ENCODE measurements around the gene CCDC142. TPM values are rescaled to one million over a fixed set of nuclear protein-coding genes. Genes with fewer than 3 reads are reported as not detected.

The CCDC142 gene
- total and polyA plus RNA-seq, 4 donors: 5.5 to 25.5 (median 13.0) TPM

DNA sequence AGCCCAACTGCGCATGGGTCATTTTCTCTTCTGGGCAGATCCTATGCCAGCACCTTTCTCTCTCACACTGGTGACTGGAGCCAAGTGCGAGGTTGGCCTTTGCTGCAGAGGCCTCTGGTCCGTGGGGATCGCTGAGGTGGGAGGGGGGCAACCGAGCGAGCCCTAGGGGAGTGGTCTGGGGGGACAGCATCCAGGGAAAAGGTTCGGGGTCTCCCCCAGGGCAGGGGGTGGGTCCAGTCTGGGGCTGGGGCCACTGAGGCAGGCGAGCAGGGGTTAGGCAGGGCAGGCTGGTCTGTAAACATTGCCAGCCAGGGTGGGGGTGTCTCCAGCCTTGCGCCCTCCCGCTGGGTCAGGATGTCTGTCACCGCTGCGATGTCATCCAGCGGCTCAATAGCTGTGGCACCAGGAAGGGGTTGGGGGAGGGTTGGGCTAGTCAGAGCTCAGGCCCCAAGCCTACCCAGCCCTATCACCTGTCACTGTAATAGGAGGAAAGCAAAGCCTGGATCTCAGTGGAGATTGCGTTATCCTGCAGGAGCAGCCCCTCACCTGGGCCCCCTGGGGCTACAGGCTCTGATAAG lies 56.5 kb downstream of the CCDC142 start:
- peaks cover 14 to 38% (median 28%) of the 10 kb centered on the region in 4 donors for H3K36me3 ChIP-seq (ENCODE audit: control insufficient read depth in 4 of 4, insufficient read depth in 4 of 4, low read length in 4 of 4)
- TF ChIP-seq, protein P1, sequence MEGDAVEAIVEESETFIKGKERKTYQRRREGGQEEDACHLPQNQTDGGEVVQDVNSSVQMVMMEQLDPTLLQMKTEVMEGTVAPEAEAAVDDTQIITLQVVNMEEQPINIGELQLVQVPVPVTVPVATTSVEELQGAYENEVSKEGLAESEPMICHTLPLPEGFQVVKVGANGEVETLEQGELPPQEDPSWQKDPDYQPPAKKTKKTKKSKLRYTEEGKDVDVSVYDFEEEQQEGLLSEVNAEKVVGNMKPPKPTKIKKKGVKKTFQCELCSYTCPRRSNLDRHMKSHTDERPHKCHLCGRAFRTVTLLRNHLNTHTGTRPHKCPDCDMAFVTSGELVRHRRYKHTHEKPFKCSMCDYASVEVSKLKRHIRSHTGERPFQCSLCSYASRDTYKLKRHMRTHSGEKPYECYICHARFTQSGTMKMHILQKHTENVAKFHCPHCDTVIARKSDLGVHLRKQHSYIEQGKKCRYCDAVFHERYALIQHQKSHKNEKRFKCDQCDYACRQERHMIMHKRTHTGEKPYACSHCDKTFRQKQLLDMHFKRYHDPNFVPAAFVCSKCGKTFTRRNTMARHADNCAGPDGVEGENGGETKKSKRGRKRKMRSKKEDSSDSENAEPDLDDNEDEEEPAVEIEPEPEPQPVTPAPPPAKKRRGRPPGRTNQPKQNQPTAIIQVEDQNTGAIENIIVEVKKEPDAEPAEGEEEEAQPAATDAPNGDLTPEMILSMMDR (IDR thresholded peaks at IDR 0.05; ENCODE audit: control extremely low read depth, extremely low read depth): no peak
- H3K4me1 ChIP-seq (ENCODE audit: control insufficient read depth in 5 of 5, insufficient read depth in 5 of 5, low read length in 5 of 5): peaks cover 0 to 4% (median 0%) of the 10 kb centered on the region in 5 donors
- 85 to 88% methylated on average over 14 of the region's 14 CpGs for WGBS, 2 donors
- no peak overlapping the region for H3K9ac ChIP-seq (ENCODE audit: insufficient read depth in 1 of 2, low read length in 2 of 2)
- H3K9me3 ChIP-seq (ENCODE audit: control insufficient read depth in 4 of 4, insufficient read depth in 3 of 4, low read length in 3 of 4): no peaks in the 10 kb centered on the region
- DNase-seq (no peak), ATAC-seq (ENCODE audit: insufficient read depth, low FRiP score) (no peak)
- H3K4me3 ChIP-seq: no peak overlapping the region
- no peak overlapping the region for H3K27ac ChIP-seq (ENCODE audit: low read depth in 1 of 2, low read length in 1 of 2)
- H3K27me3 ChIP-seq (ENCODE audit: control insufficient read depth in 3 of 3, insufficient read depth in 3 of 3, low read length in 2 of 3): no peaks in the 10 kb centered on the region

DNA sequence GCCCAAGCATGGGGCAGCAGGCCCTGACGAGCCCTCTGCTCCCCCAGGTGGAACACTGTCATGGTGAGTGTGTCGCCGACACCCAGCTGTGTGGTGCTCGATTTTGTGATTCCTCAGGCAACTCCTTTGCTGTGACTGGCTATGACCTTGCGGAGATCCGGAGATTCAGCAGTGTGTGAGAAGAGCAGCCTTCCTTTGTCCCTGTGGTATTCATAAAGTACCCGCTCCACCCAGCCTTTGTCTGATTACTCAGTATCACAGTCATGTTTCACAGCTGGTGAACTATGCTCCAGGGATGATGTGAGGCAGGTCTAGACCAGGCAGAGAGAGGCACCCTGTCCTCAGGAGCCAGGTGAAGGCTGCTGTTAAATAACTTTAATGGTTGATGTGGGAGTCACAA lies 57.3 kb downstream of the CCDC142 start:
- ATAC-seq (ENCODE audit: insufficient read depth, low FRiP score): no peak
- 86 to 88% methylated on average over 7 of the region's 7 CpGs for WGBS, 2 donors

DNA sequence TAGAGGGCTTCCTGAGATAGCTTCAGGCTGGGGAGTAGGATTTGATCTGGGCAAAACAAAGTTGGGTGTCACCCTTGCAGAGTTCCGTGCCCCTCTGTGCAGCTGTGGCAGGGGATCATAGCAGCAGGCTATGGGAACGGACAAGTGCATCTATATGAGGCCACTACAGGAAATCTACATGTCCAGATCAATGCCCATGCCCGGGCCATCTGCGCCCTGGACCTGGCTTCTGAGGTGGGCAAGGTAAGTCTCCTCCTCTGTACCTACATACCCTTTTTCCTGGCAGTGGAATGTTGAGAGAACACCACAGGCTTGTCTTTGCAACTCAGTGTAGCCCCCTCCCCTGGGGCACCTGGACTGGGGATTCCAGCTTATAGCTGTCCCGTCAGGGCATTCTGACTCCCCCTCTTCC lies 57.8 kb downstream of the CCDC142 start:
- Histone ChIP-seq H3K4me1 (ENCODE audit: control insufficient read depth in 5 of 5, insufficient read depth in 5 of 5, low read length in 5 of 5) (peaks cover 0 to 4% (median 0%) of the 10 kb centered on the region in 5 donors), H3K27me3 (ENCODE audit: control insufficient read depth in 3 of 3, insufficient read depth in 3 of 3, low read length in 2 of 3) (no peaks in the 10 kb centered on the region), H3K9me3 (ENCODE audit: control insufficient read depth in 4 of 4, insufficient read depth in 3 of 4, low read length in 3 of 4) (no peaks in the 10 kb centered on the region), H3K9ac (ENCODE audit: insufficient read depth in 1 of 2, low read length in 2 of 2) (no peak overlapping the region), H3K27ac (ENCODE audit: low read depth in 1 of 2, low read length in 1 of 2) (no peak overlapping the region), H3K36me3 (ENCODE audit: control insufficient read depth in 4 of 4, insufficient read depth in 4 of 4, low read length in 4 of 4) (peaks cover 9 to 31% (median 20%) of the 10 kb centered on the region in 4 donors), H3K4me3 (no peak overlapping the region)
- ATAC-seq (ENCODE audit: insufficient read depth, low FRiP score) (no peak), DNase-seq (no peak)
- 85 to 87% methylated on average over 5 of the region's 5 CpGs for WGBS, 2 donors
- TF ChIP-seq, protein P1 (IDR thresholded peaks at IDR 0.05; ENCODE audit: control extremely low read depth, extremely low read depth): no peak

More for the DNA sequence above, 57.3 kb downstream of the CCDC142 start:
- H3K27me3 ChIP-seq (ENCODE audit: control insufficient read depth in 3 of 3, insufficient read depth in 3 of 3, low read length in 2 of 3): no peaks in the 10 kb centered on the region
- TF ChIP-seq, protein P1 (IDR thresholded peaks at IDR 0.05; ENCODE audit: control extremely low read depth, extremely low read depth): no peak
- no peak for DNase-seq
- peaks cover 0 to 4% (median 0%) of the 10 kb centered on the region in 5 donors for H3K4me1 ChIP-seq (ENCODE audit: control insufficient read depth in 5 of 5, insufficient read depth in 5 of 5, low read length in 5 of 5)
- no peak overlapping the region for H3K9ac ChIP-seq (ENCODE audit: insufficient read depth in 1 of 2, low read length in 2 of 2)
- peaks cover 12 to 36% (median 24%) of the 10 kb centered on the region in 4 donors for H3K36me3 ChIP-seq (ENCODE audit: control insufficient read depth in 4 of 4, insufficient read depth in 4 of 4, low read length in 4 of 4)
- H3K9me3 ChIP-seq (ENCODE audit: control insufficient read depth in 4 of 4, insufficient read depth in 3 of 4, low read length in 3 of 4): no peaks in the 10 kb centered on the region
- no peak overlapping the region for H3K27ac ChIP-seq (ENCODE audit: low read depth in 1 of 2, low read length in 1 of 2)
- H3K4me3 ChIP-seq: no peak overlapping the region

Measured in lung (tissue), 12 donors.